Tibial nerve (tissue), 4 donors: ENCODE measurements around the gene CHPF. TPM values are rescaled to one million over a fixed set of nuclear protein-coding genes. Genes with fewer than 3 reads are reported as not detected.

Experiments
- DNase-seq, 2 donors: peaks; one replicate each; pipeline ENCODE4 v3.0.0-alpha.2; 2019; ENCODE audit warnings: low spot score in 2 of 2
- H3K27ac ChIP-seq, 4 donors: fragments of 200-600 bp; sonication (generic) in 3 of 4; one replicate each; pipeline ENCODE4 v1.5.1; 2017 to 2019; ENCODE audit warnings: mild to moderate bottlenecking in 1 of 4
- H3K27me3 ChIP-seq, 2 donors: fragments of 200-600 bp; sonication (generic) in 1 of 2; one replicate each; pipeline versions ENCODE4 v1.5.1 to v1.6.0; 2017 to 2019
- H3K36me3 ChIP-seq, 3 donors: fragments of 200-600 bp; sonication (generic); one replicate each; pipeline ENCODE4 v1.5.1; 2018 to 2019
- H3K4me1 ChIP-seq, 4 donors: fragments of 200-600 bp; sonication (generic) in 3 of 4; one replicate each; pipeline ENCODE4 v1.5.1; 2017 to 2019
- H3K4me3 ChIP-seq, 4 donors: fragments of 200-600 bp; sonication (generic) in 3 of 4; one replicate each; pipeline ENCODE4 v1.5.1; 2017 to 2019; ENCODE audit warnings: mild to moderate bottlenecking in 1 of 4, moderate library complexity in 1 of 4
- H3K9me3 ChIP-seq, 4 donors: fragments of 200-600 bp; sonication (generic) in 3 of 4; one replicate each; pipeline ENCODE4 v1.5.1; 2017 to 2019
- CTCF ChIP-seq, 5 experiments: fragments of 200-600 bp in 3 of 5; fragments of 450-650 bp in 2 of 5; sonication (generic) in 3 of 5; IDR thresholded peaks; one replicate each; pipeline ENCODE4 v1.5.1; 2016 to 2019; ENCODE audit warnings: antibody characterized with exemption in 5 of 5, mild to moderate bottlenecking in 3 of 5, moderate library complexity in 2 of 5
- EP300 ChIP-seq, 2 donors: sonication (generic); formaldehyde crosslinking; IDR thresholded peaks; one replicate each; pipeline ENCODE4 v1.6.1; 2017; ENCODE audit warnings: antibody characterized with exemption in 2 of 2, mild to moderate bottlenecking in 1 of 2
- POLR2A ChIP-seq, 2 donors: fragments of 450-650 bp; IDR thresholded peaks; one replicate each; pipeline ENCODE4 v1.6.1; 2017; ENCODE audit warnings: antibody characterized with exemption in 2 of 2, mild to moderate bottlenecking in 2 of 2, moderate library complexity in 2 of 2
- whole genome bisulfite sequencing, 2 donors: methylation state at CpG; one replicate each; pipeline ENCODE4 v1.1.5; 2018; 5-methylcytosine and 5-hydroxymethylcytosine counted together
- total RNA-seq, 4 donors: library from RNA; depleted of rRNA; stranded (reverse); fragments of >200 nt; gene quantifications; one replicate each; pipeline ENCODE4 v1.1.0, GENCODE V29; 2016

The CHPF gene
- total RNA-seq, 4 donors from 2014 or later, result 51.3 to 91.2 (median 62.9) TPM

- H3K36me3 ChIP-seq, result no peaks in the 10 kb centered on the region
- peaks cover 0 to 44% of the 10 kb centered on the region in 2 donors for H3K27me3 ChIP-seq
- no peak for TF ChIP-seq POLR2A (IDR thresholded peaks at IDR 0.05)
- no peak for TF ChIP-seq EP300 (IDR thresholded peaks at IDR 0.05)
- no peak for TF ChIP-seq CTCF (IDR thresholded peaks at IDR 0.05)
- no peak overlapping the region for H3K4me3 ChIP-seq
- H3K9me3 ChIP-seq, result no peaks in the 10 kb centered on the region
- H3K27ac ChIP-seq, result no peak overlapping the region
- 24 to 45% methylated on average over 7 to 17 of the region's 20 CpGs for WGBS, 2 donors
- H3K4me1 ChIP-seq, result peaks cover 0 to 38% (median 17%) of the 10 kb centered on the region in 4 donors
- no peak for DNase-seq
Measured at GRCh38 chr2:219496247-219496824, 47.3 kb downstream of the CHPF start.

GRCh38 chr2:219495531-219496122 is 48.0 kb downstream of the CHPF start:
- DNase-seq, result peak in 1 of 2 donors; percentile 59
- Histone ChIP-seq H3K4me1 (peaks cover 0 to 38% (median 17%) of the 10 kb centered on the region in 4 donors), H3K36me3 (no peaks in the 10 kb centered on the region), H3K27ac (no peak overlapping the region), H3K9me3 (no peaks in the 10 kb centered on the region), H3K4me3 (no peak overlapping the region), H3K27me3 (peaks cover 0 to 44% of the 10 kb centered on the region in 2 donors)
- TF ChIP-seq CTCF (IDR thresholded peaks at IDR 0.05), result peak in 4 of 5 experiments; percentile 25 to 66 (median 58)
- TF ChIP-seq EP300 (IDR thresholded peaks at IDR 0.05), result no peak
- TF ChIP-seq POLR2A (IDR thresholded peaks at IDR 0.05), result no peak
- 21 to 26% methylated on average over 11 to 13 of the region's 14 CpGs for WGBS, 2 donors

- DNase-seq, result no peak
- Histone ChIP-seq H3K27me3 (peaks cover 0 to 48% of the 10 kb centered on the region in 2 donors), H3K27ac (no peak overlapping the region), H3K9me3 (no peaks in the 10 kb centered on the region), H3K36me3 (no peaks in the 10 kb centered on the region), H3K4me1 (peaks cover 0 to 34% (median 17%) of the 10 kb centered on the region in 4 donors), H3K4me3 (no peak overlapping the region)
- TF ChIP-seq CTCF (IDR thresholded peaks at IDR 0.05) (peak in 1 of 5 experiments; percentile 58), EP300 (IDR thresholded peaks at IDR 0.05) (no peak)
- 29 to 35% methylated on average over 10 of the region's 10 CpGs for whole genome bisulfite sequencing, 2 donors
Measured at GRCh38 chr2:219494952-219495530, 48.6 kb downstream of the CHPF start.

- TF ChIP-seq CTCF (IDR thresholded peaks at IDR 0.05) (no peak), POLR2A (IDR thresholded peaks at IDR 0.05) (no peak), EP300 (IDR thresholded peaks at IDR 0.05) (no peak)
- no peak for DNase-seq
- WGBS, 2 donors, result 93 to 95% methylated on average over 5 of the region's 5 CpGs
- peaks cover 0 to 23% (median 10%) of the 10 kb centered on the region in 4 donors for H3K4me1 ChIP-seq
- H3K4me3 ChIP-seq, result no peak overlapping the region
- peaks cover 0 to 68% of the 10 kb centered on the region in 2 donors for H3K27me3 ChIP-seq
- no peak overlapping the region for H3K27ac ChIP-seq
- no peaks in the 10 kb centered on the region for H3K9me3 ChIP-seq
- no peaks in the 10 kb centered on the region for H3K36me3 ChIP-seq
Measured at GRCh38 chr2:219493086-219493485, 50.5 kb downstream of the CHPF start.

- TF ChIP-seq POLR2A (IDR thresholded peaks at IDR 0.05) (no peak), EP300 (IDR thresholded peaks at IDR 0.05) (no peak)
- H3K9me3 ChIP-seq, result no peaks in the 10 kb centered on the region
- no peak for DNase-seq
- H3K36me3 ChIP-seq, result no peaks in the 10 kb centered on the region
- H3K4me1 ChIP-seq, result peaks cover 0 to 21% (median 10%) of the 10 kb centered on the region in 4 donors
- no peak overlapping the region for H3K27ac ChIP-seq
- 63 to 70% methylated on average over 20 of the region's 20 CpGs for WGBS, 2 donors
- no peak overlapping the region for H3K4me3 ChIP-seq
- H3K27me3 ChIP-seq, result peaks cover 0 to 73% of the 10 kb centered on the region in 2 donors
Measured at GRCh38 chr2:219492575-219492974, 51.0 kb downstream of the CHPF start.
